ENCODE data around the gene NDFIP1.

Gene NDFIP1

GRCh38 chr5:142156839-142157463 lies 48.4 kb downstream of the NDFIP1 start:
- TF ChIP-seq, protein P1, sequence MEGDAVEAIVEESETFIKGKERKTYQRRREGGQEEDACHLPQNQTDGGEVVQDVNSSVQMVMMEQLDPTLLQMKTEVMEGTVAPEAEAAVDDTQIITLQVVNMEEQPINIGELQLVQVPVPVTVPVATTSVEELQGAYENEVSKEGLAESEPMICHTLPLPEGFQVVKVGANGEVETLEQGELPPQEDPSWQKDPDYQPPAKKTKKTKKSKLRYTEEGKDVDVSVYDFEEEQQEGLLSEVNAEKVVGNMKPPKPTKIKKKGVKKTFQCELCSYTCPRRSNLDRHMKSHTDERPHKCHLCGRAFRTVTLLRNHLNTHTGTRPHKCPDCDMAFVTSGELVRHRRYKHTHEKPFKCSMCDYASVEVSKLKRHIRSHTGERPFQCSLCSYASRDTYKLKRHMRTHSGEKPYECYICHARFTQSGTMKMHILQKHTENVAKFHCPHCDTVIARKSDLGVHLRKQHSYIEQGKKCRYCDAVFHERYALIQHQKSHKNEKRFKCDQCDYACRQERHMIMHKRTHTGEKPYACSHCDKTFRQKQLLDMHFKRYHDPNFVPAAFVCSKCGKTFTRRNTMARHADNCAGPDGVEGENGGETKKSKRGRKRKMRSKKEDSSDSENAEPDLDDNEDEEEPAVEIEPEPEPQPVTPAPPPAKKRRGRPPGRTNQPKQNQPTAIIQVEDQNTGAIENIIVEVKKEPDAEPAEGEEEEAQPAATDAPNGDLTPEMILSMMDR (IDR thresholded peaks at IDR 0.05; ENCODE audit: extremely low read depth, missing control alignments): no peak
- DNase-seq (ENCODE audit: low spot score): no peak

DNA sequence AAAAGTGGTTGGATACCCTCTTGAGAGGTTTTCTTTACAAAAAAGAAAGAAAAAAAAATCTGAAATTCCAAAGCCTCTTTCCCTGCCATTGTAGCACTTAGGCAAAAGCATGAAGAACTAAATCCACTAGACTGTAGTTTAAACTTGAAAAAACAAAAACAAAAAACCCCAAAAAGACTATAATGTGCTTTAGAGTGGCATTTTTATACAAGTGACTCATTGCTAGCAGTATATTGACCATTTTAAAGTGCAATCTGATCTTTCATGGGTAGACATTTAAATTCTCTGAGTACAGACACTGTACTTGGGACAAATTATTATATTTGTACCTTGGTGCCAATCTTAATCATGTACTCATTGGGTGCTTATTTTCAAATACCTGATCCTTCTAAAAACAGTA lies 50.8 kb downstream of the NDFIP1 start:
- TF ChIP-seq, protein P1 (IDR thresholded peaks at IDR 0.05; ENCODE audit: extremely low read depth, missing control alignments): no peak
- no peak for DNase-seq (ENCODE audit: low spot score)

GRCh38 chr5:142164315-142164714 lies 55.7 kb downstream of the NDFIP1 start:
- TF ChIP-seq, protein P1 (IDR thresholded peaks at IDR 0.05; ENCODE audit: extremely low read depth, missing control alignments): no peak
- DNase-seq (ENCODE audit: low spot score): no peak

DNA sequence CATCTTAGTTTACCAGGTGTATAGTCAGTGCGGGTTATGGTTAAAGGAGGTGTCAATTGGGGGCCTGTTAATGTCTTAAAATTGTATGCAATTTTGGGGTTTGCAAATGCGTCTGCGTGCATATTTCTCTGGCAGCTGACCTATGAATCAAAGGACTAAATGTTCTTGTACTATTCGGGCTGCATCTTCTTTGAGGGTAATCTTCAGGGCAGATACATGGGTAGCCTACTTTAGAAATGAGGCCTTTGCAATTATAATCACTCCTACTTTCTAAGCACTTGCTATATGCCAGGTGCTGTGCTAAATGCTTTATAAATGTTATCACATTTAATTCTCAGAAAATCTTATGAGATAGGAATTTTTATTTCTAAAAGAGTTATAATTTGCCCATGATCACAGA lies 58.2 kb downstream of the NDFIP1 start:
- DNase-seq (ENCODE audit: low spot score): no peak
- TF ChIP-seq, protein P1 (IDR thresholded peaks at IDR 0.05; ENCODE audit: extremely low read depth, missing control alignments): no peak

DNA sequence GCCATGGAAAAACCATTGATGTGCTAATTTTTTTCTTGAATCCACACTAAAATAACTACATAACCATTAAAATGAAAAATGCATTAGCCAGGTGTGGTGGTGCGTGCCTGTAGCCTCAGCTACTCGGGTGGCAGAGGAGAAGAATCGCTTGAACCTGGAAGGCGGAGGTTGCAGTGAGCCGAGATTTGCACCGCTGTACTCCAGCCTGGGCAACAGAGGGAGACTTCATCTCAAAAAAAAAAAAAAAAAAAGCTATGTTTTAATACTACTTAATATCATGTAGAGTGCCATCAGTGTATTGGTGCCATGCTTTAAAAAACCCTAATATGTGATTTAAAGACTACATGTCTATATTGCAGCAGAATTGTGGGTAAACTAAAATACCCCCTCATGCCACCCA lies 58.9 kb downstream of the NDFIP1 start:
- TF ChIP-seq, protein P1 (IDR thresholded peaks at IDR 0.05; ENCODE audit: extremely low read depth, missing control alignments): no peak
- DNase-seq (ENCODE audit: low spot score): no peak

- TF ChIP-seq, protein P1 (IDR thresholded peaks at IDR 0.05; ENCODE audit: extremely low read depth, missing control alignments): no peak
- no peak for DNase-seq (ENCODE audit: low spot score)
Observed at GRCh38 chr5:142168365-142168764, 59.8 kb downstream of the NDFIP1 start.

GRCh38 chr5:142170254-142170953 lies 61.8 kb downstream of the NDFIP1 start:
- TF ChIP-seq, protein P1 (IDR thresholded peaks at IDR 0.05; ENCODE audit: extremely low read depth, missing control alignments): no peak
- DNase-seq (ENCODE audit: low spot score): no peak
